WTC11 (cell line): ENCODE measurements around the gene COPS6. TPM values are rescaled to one million over a fixed set of nuclear protein-coding genes. Genes with fewer than 3 reads are reported as not detected.
A peak's percentile ranks its signal among the peaks of the same experiment; 100 is the strongest.

ENCODE experiments used
- AR ChIP-seq: fragments of 250-450 bp; sonication (Bioruptor Pico); IDR thresholded peaks from 2 replicates; pipeline ENCODE4 v1.9.0; 2021; ENCODE audit warnings: mild to moderate bottlenecking
- ATF1 ChIP-seq: sonication (generic); formaldehyde crosslinking; IDR thresholded peaks from 2 replicates; pipeline ENCODE4 v1.8.1; 2023; ENCODE audit warnings: mild to moderate bottlenecking, moderate library complexity, missing genetic modification reagents
- ATF6 ChIP-seq: sonication (generic); formaldehyde crosslinking; IDR thresholded peaks from 2 replicates; pipeline ENCODE4 v1.8.1; 2023; ENCODE audit warnings: mild to moderate bottlenecking, missing genetic modification reagents
- CBFB ChIP-seq: sonication (generic); formaldehyde crosslinking; IDR thresholded peaks from 2 replicates; pipeline ENCODE4 v1.8.1; 2022; ENCODE audit warnings: mild to moderate bottlenecking, low read depth, missing genetic modification reagents
- CREB1 ChIP-seq: sonication (generic); formaldehyde crosslinking; IDR thresholded peaks from 2 replicates; pipeline ENCODE4 v1.8.0; 2023; ENCODE audit warnings: mild to moderate bottlenecking, missing genetic modification reagents
- CREM ChIP-seq: sonication (generic); formaldehyde crosslinking; IDR thresholded peaks from 2 replicates; pipeline ENCODE4 v1.8.1; 2022; ENCODE audit warnings: mild to moderate bottlenecking, missing genetic modification reagents, moderate library complexity
- ERG ChIP-seq: fragments of 250-450 bp; sonication (Bioruptor Pico); IDR thresholded peaks from 2 replicates; pipeline ENCODE4 v1.8.0; 2021; ENCODE audit warnings: mild to moderate bottlenecking
- FOXJ3 ChIP-seq: sonication (generic); formaldehyde crosslinking; IDR thresholded peaks from 2 replicates; pipeline ENCODE4 v1.9.0; 2021; ENCODE audit warnings: missing genetic modification reagents, mild to moderate bottlenecking, borderline replicate concordance
- GABPB1 ChIP-seq: sonication (generic); formaldehyde crosslinking; IDR thresholded peaks from 2 replicates; pipeline ENCODE4 v1.8.1; 2023; ENCODE audit warnings: mild to moderate bottlenecking, missing genetic modification reagents
- GTF2I ChIP-seq: fragments of 250-450 bp; sonication (Bioruptor Pico); conservative IDR thresholded peaks from 2 replicates; pipeline ENCODE4 v1.4.0; 2021; ENCODE audit warnings: mild to moderate bottlenecking
- PRDM15 ChIP-seq: sonication (generic); formaldehyde crosslinking; IDR thresholded peaks from 2 replicates; pipeline ENCODE4 v1.8.0; 2022; ENCODE audit warnings: missing genetic modification reagents
- PRRX2 ChIP-seq: fragments of 250-450 bp; sonication (Bioruptor Pico); IDR thresholded peaks from 2 replicates; pipeline ENCODE4 v1.8.0; 2021; ENCODE audit warnings: mild to moderate bottlenecking
- RELA ChIP-seq: sonication (generic); formaldehyde crosslinking; IDR thresholded peaks from 2 replicates; pipeline ENCODE4 v1.8.1; 2022; ENCODE audit warnings: missing genetic modification reagents, mild to moderate bottlenecking, borderline replicate concordance
- RORB ChIP-seq: fragments of 250-450 bp; sonication (Bioruptor Pico); IDR thresholded peaks from 2 replicates; pipeline ENCODE4 v1.9.0; 2021; ENCODE audit warnings: mild to moderate bottlenecking
- SMAD3 ChIP-seq: sonication (generic); formaldehyde crosslinking; IDR thresholded peaks from 2 replicates; pipeline ENCODE4 v1.8.0; 2022; ENCODE audit warnings: missing genetic modification reagents, mild to moderate bottlenecking, borderline replicate concordance
- SOX15 ChIP-seq: fragments of 250-450 bp; sonication (Bioruptor Pico); IDR thresholded peaks from 2 replicates; pipeline ENCODE4 v1.9.0; 2021; ENCODE audit warnings: mild to moderate bottlenecking
- USF1 ChIP-seq: sonication (generic); formaldehyde crosslinking; IDR thresholded peaks from 2 replicates; pipeline ENCODE4 v1.8.0; 2022; ENCODE audit warnings: mild to moderate bottlenecking, missing genetic modification reagents
- USF2 ChIP-seq: sonication (generic); formaldehyde crosslinking; IDR thresholded peaks from 2 replicates; pipeline ENCODE4 v1.8.1; 2023; ENCODE audit warnings: mild to moderate bottlenecking, missing genetic modification reagents, moderate library complexity
- ZBTB21 ChIP-seq: sonication (generic); formaldehyde crosslinking; IDR thresholded peaks from 2 replicates; pipeline ENCODE4 v1.8.1; 2023; ENCODE audit warnings: mild to moderate bottlenecking, missing genetic modification reagents, borderline replicate concordance
- ZBTB43 ChIP-seq: sonication (generic); formaldehyde crosslinking; IDR thresholded peaks from 2 replicates; pipeline ENCODE4 v1.8.1; 2023; ENCODE audit warnings: mild to moderate bottlenecking, missing genetic modification reagents
- ZMAT4 ChIP-seq: fragments of 250-450 bp; sonication (Bioruptor Pico); IDR thresholded peaks from 2 replicates; pipeline ENCODE4 v1.9.0; 2021; ENCODE audit warnings: mild to moderate bottlenecking
- ZNF219 ChIP-seq: sonication (generic); formaldehyde crosslinking; IDR thresholded peaks from 2 replicates; pipeline ENCODE4 v1.8.0; 2023; ENCODE audit warnings: missing genetic modification reagents, mild to moderate bottlenecking, borderline replicate concordance
- ZNF232 ChIP-seq: sonication (generic); formaldehyde crosslinking; IDR thresholded peaks from 2 replicates; pipeline ENCODE4 v1.8.0; 2022; ENCODE audit warnings: mild to moderate bottlenecking, missing genetic modification reagents
- ZNF263 ChIP-seq: sonication (generic); formaldehyde crosslinking; IDR thresholded peaks from 2 replicates; pipeline ENCODE4 v1.8.1; 2022; ENCODE audit warnings: low read depth, mild to moderate bottlenecking, moderate library complexity, missing genetic modification reagents
- ZNF396 ChIP-seq: fragments of 250-450 bp; sonication (Bioruptor Pico); IDR thresholded peaks from 2 replicates; pipeline ENCODE4 v1.8.0; 2021; ENCODE audit warnings: mild to moderate bottlenecking, moderate library complexity, borderline replicate concordance
- ZNF423 ChIP-seq: fragments of 250-450 bp; sonication (Bioruptor Pico); IDR thresholded peaks from 2 replicates; pipeline ENCODE4 v2.1.2; 2022; ENCODE audit warnings: mild to moderate bottlenecking, moderate library complexity
- total RNA-seq: library from RNA; stranded (reverse); gene quantifications from 3 replicates; pipeline ENCODE4 v1.2.3, GENCODE V29; 2021

Gene COPS6
- total RNA-seq, 1 experiment from 2014 or later = 118 TPM

- TF ChIP-seq PRDM15 (CRISPR knock-in tag) (peak; percentile 57), SOX15 (CRISPR knock-in tag) (no peak), ZNF423 (peak; percentile 48; the same call in 1 of the 2 replicates), SMAD3 (CRISPR knock-in tag) (peak; percentile 54; the same call in 1 of the 2 replicates), ERG (CRISPR knock-in tag) (no peak), GTF2I (no peak), PRRX2 (CRISPR knock-in tag) (no peak), CREB1 (CRISPR knock-in tag) (peak; percentile 71; the same call in 1 of the 2 replicates), USF1 (peak; percentile 58; the same call in 1 of the 2 replicates), ZNF396 (CRISPR knock-in tag) (no peak), GABPB1 (CRISPR knock-in tag) (peak; percentile 78; the same call in 1 of the 2 replicates), ATF1 (CRISPR knock-in tag) (no peak), RELA (CRISPR knock-in tag) (peak; percentile 79), AR (CRISPR knock-in tag) (no peak), ZNF219 (CRISPR knock-in tag) (no peak), FOXJ3 (CRISPR knock-in tag) (no peak), ZNF263 (CRISPR knock-in tag) (no peak), ZBTB43 (CRISPR knock-in tag) (peak; percentile 89), ATF6 (no peak), USF2 (CRISPR knock-in tag) (peak; percentile 42), CBFB (CRISPR knock-in tag) (no peak), ZBTB21 (peak; percentile 32; the same call in 1 of the 2 replicates), CREM (no peak), ZNF232 (CRISPR knock-in tag) (no peak), ZMAT4 (CRISPR knock-in tag) (no peak), RORB (no peak)
Measured at GRCh38 chr7:100088621-100089457, at the start of gene COPS6 (continued).
